Adrenal gland (tissue), 5 donors: Measurements from ENCODE around the gene TSPEAR.

ENCODE experiments used
- CTCF ChIP-seq, 6 experiments: fragments of 450-650 bp in 4 of 6; fragments of 200-600 bp in 2 of 6; sonication (generic) in 1 of 6; IDR thresholded peaks; 1 replicate in 5 of 6; 2 replicates in 1 of 6; pipeline versions ENCODE4 v1.5.1 to v1.8.0; 2016 to 2021; ENCODE audit warnings: antibody characterized with exemption in 6 of 6, mild to moderate bottlenecking in 2 of 6, moderate library complexity in 1 of 6
- POLR2A ChIP-seq, 2 donors: fragments of 450-650 bp; IDR thresholded peaks; one replicate each; pipeline ENCODE4 v1.6.1; 2017; ENCODE audit warnings: antibody characterized with exemption in 2 of 2, mild to moderate bottlenecking in 2 of 2, moderate library complexity in 1 of 2
- donor health status: DM: no; HTN: no; CAD: no.

- no peak for TF ChIP-seq POLR2A (IDR thresholded peaks at IDR 0.05)
- TF ChIP-seq CTCF (IDR thresholded peaks at IDR 0.05) = no peak
These were observed 7.4 kb downstream of the TSPEAR start for GRCh38 chr21:44703731-44704635.
